GM15510 (cell line): ENCODE data around the gene MRGPRX2.

ENCODE experiments used
- POLR2A ChIP-seq: IDR thresholded peaks from 3 replicates; pipeline ENCODE4 v1.6.1; 2011; ENCODE audit warnings: borderline replicate concordance; ENCODE audit not compliant: insufficient read length; ENCODE audit errors: extremely low read depth

The MRGPRX2 gene

DNA sequence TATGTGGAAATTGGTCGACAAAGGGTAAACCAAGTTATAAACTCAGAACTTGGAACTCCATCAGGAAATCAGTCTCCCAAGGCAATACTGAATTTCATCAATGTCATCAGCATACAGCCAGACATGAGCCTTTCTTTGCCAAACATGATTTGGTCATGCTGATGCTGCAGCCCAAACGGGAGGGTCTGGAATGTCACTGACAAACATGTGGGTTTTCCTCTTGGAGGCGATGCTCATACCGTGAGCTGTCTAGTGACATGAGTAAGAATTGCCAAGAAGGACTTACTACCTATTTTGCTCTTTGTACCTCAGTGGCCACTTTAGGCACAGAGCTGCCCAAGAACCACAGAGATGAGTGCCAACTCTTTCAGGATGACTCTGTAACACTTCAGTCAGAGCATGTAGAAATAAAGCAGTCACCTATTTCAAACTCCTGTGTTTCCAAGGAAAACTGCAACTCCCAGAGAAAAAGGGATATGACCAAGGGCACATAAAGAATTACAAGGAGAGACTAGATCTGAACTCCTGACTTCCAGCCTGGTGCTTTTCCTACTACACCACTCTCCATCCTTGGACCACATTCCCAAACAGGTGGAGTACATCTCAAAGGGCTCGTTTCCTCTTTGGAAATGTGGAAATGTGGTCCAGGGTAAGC, 24.3 kb upstream of the MRGPRX2 start:
- TF ChIP-seq POLR2A, result no peak

DNA sequence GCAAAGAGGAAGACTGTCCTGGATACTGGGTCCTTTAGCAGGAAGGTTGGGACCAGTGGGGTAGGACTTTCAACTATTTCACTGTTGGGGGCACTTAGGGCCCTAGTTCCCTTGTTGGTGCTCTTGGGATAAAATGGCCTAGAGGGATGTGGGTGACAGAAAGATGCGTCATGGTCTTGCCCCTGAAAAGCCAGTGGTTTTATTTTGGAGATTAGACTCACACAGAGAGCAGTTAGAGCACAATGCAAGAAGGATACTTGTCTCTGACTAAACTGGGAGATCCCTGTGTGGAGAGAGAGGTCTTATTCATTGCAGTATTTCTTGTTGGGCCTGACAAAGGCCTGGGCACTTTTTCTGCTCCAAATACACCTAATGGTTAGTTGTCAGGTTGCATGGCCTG, 22.6 kb upstream of the MRGPRX2 start:
- TF ChIP-seq POLR2A, result no peak

DNA sequence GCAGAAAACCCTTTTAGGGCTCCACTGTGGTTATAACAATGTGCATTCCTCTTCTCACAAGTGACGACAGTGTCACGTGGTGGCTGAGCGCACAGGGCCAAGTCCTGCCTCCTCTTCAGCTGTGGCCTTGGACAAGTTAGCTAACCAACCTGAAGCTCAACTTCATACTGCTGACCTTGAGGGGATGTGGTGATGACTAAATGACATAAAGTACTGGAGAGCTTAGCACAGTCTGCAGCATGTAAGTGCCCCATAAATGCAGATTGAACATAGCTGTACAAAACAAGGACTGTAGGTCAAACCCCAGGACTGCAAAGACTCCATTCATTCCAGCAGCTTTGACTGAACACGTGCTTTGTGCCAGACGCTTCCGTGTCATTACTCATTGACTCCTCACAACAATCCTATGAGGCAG, 20.1 kb upstream of the MRGPRX2 start:
- no peak for TF ChIP-seq POLR2A

DNA sequence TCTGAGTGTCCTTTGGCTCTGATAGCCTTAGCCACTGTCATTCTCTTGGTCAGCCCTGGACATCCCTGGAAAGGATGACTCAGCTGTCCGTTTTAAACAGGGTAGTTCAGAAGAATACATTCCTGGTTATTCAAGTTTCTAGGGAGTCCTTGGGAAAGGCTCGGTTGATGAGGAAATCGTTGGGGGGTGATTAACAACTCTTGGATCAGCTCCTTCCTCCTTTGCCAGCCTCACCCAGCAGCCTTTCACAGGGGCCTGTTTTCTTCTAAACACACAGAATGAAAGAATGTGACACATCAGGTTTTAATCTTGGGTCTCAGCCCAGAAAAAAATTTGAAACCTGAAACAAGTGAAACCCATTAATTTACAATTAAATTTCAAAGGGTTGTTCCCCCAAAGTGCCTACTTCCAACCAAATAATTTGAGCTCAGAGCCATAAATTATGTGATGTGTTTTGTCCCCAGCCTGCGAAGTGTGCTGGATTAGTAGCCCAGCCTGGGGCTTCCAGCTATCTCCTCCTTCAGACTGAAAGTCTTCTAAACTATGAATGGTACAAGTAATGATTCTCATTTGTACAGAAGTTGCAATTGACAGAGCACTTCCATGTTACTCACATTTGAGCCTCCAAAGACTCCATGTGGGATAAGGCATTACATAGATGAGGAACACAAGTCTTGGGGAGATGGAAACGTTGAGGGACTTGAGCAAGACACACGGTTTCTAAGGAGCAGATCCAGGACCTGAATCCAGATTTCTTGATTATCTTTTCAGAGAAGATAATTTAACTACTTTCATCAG, 19.3 kb upstream of the MRGPRX2 start:
- no peak for TF ChIP-seq POLR2A

DNA sequence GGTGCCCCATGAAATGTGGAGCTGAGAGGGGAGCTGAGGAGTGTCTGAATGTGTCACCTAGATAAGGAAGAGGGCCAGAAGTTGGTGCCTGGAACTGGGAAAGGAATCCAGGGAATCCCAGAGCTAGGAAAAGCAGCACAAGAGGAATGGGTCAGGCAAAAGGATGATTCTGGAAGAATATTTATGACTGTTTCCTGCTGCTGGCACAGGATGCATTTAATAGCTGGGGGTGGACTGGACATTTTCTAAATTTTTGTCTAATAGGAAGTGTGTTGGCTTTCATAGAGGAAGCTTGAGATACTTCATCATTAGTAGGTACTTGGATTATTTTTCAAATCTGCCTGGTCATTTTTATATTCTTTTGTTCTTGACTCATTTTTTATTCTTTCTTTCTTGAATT, 17.4 kb upstream of the MRGPRX2 start:
- TF ChIP-seq POLR2A, result no peak

DNA sequence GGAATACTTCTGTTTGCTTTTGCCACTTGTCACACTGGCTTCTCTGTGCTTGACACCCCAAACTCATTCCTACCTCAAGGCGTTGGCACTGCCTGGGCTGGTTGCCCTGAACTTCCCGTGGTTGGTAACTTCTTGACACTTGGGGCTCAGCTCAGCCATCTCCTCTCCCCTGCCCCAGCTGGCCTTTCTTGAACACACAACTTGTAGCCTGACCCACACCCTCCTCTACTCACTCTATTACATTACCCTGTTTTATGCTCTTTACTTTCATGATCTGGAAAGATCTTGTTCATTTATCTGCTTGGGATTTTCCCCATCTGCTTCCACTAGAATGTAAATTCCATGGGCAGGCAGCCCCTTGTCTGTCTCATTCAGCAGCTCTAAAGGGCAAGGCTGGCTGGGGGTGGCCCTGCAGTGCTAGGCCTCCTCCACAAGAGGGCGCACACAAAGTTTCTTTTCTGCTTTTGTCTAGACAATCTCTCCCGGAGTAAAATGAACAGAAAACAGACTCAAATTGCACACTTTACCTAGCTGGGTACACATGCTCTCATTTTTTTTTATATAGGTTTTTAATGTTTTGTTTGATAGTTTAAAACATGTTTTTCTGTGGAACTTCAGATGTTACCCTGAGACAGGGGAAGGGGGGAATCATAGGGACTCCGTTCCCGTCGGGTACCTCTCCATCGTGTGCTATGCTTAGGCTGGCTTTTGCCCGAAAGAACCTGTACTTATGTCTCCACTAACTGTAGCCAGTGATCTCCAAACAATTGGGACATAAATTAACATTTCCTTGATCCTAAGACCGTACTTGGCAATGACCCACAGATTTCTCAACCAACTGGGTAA, 16.4 kb upstream of the MRGPRX2 start:
- no peak for TF ChIP-seq POLR2A

DNA sequence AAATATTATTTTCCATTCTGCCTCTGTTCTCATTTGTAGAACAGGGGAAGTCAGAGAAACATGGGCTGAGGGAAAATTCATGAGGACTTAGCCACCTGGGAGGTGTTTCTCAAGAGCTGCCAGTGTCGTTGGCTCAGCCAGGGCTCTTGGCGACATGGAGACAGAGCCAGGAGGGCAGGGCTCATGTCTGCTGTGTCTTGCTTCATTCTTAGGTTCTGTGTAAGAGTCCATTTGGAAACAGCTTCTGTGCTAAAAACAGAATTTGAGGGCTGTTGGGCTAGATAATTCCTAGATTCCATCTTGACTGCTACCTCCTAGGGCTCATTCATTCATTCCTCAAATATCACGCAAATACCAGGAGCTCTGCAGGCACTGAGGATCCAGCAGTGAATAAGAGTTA, 15.1 kb upstream of the MRGPRX2 start:
- no peak for TF ChIP-seq POLR2A

DNA sequence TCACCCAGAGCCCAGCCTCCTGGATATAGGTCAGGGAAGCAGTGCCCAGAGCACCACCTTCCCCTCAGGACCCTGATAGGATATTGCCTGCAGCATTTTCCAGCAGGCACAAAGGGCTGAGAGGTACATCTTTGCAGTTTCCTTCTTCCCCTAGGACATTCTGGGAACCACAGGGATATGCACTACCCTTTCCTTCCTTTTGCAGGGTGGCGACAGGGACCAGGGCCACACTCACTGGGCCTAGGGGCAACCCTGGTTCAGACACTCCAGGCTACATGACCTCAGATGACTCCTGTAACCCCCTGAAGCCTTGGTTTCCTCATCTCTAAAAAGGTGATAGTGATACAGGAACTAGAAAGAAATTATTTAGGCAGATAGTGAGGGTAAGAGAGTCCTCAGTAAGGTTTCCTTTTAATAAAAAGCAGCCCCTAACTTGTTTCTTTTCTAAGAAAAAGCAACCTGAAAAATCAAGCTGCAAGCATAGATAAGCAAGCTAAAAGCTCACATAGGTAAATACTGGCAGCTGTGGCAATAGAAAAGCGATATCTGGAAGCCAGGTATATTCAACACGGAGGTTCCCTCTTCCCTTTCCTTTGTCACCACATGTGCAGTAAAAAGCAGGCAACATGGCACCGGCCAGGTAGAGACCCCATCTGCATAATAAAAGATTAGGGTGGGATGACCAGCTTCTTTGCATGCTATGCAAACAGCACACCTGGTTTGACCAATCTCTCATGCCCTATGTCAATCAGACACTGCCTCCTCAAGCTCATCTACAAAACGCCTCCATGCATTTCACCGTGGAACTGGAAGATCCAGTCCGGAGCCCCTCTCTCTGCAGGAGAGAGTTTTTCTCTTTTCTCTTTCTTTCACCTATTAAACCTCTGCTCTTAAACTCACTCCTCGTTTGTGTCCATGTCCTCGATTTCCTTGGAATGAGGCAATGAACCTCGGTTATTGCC, 13.2 kb upstream of the MRGPRX2 start:
- TF ChIP-seq POLR2A, result no peak

DNA sequence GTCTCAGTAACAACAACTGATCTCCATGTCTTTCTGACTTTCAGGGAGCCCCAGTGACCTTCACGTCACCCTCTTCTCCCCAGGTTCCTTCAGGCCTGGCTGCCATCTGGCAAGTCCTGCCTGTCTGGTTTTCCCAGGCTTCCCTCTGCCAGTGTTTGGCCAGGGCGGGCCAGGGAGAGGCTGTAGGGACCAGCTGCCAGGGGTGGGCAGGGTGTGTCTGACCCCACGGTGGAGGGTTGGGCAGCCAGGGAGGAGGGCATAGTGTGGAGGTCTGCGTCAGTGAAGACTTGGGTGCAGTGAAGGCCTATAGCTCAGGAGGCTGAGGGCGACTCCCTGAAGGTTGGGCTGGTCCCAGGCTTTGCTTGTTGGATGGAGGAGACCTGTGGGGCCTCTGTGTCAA, 11.9 kb upstream of the MRGPRX2 start:
- TF ChIP-seq POLR2A, result no peak

DNA sequence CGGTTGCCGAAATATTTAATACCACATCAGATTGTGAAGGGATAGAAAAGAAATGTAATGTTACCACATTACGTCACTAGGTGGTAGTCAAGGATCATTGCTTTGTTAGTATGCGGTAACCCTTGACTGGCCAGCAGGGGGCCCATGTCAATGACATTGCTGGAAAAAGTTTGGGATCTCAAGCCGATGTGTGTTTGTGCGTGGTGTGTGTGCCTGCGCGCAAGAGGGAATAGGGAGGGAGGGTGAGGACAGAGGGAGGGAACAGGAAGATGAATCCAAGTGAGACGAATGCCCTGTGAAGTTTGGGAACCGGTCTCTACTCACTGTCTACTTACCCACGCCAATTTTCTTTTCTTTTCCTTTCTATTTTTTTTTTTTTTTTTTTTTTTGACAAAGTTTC, 10.7 kb upstream of the MRGPRX2 start:
- TF ChIP-seq POLR2A, result no peak

DNA sequence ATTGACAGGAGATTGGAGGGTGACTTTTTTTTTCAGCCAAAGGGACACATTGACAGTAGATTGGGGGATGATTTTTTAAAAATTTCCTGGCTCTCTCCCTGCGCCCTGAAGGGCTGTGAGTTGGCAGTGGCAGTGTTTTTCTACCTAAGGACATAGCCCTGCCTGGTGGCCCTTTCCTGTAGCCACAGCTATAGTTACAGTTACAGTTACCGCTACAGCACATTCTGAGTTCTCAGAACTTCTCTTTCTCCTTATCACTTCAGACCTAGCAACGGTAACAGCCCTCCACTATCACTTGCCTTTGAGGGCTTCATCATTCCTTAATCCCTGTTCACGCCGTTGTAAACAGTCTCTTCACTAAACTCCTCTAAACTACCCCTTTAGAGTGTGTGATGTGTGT, 684 bp downstream of the MRGPRX2 start:
- no peak for TF ChIP-seq POLR2A

DNA sequence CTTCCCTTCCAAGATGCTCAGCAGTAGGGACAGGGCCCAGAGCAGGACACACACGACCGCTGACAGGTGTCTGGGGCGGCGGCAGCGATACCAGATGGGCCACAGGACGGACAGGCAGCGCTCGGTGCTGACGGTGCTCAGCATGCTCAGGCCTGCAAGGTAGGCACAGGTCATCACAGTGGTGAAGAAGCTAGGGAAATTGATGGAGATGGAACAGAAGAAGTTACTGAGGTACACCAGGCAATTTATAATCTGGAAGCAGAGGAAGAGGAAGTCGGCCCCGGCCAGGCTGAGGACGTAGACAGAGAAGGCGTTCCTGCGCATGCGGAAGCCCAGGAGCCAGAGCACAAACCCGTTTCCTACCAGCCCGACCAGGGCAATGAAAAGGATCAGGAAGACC, 4.6 kb downstream of the MRGPRX2 start:
- no peak for TF ChIP-seq POLR2A

DNA sequence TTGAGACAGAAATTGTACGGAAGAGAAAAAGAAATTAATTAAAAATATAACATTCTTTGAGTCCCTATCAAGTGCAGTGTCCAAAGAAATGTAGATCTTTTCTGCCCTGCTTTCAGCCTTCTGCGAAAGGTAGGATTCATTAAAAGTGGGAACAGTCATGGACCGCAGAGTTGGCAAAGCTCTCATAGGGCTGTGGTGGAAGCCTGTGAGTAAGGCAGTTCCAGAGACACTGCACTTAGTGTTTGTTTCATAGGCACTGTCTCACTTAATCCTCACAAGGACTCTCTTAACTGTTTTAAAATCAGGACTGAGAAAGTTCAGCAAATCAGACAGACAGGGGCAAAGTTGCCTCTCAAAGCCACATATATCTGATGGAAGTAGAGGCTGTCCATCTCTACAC, 5.5 kb downstream of the MRGPRX2 start:
- TF ChIP-seq POLR2A, result no peak

DNA sequence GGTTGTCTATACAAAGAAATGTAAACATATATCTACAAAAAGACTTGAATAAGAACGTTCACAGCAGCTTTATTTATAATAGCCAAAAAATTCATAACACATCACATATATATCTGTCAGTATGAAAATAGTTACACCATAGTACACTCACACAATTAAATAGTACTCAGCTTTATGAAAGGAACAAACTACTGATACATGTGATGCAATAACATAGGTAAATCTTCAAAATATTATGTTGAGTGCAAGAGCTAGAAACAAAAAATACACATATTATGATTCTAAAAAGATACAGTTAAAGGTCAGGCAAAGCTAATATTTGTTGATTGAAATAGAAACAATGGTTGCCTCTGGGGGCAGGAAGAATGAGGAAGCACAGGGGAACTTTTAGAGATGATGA, 6.6 kb downstream of the MRGPRX2 start:
- TF ChIP-seq POLR2A, result no peak
